IMR-90 (cell line): ENCODE data around the gene WFDC5. TPM values are rescaled to one million over a fixed set of nuclear protein-coding genes. Genes with fewer than 3 reads are reported as not detected.

Source experiments
- ATAC-seq: fragments of 200-7000 bp; cut with Tn5 transposase; 2 replicates; pipeline ENCODE4 v1.9.1; 2020; ENCODE audit warnings: low read depth, mild to moderate bottlenecking, moderate library complexity
- BruUV-seq: library from RNA; stranded (reverse); fragments of 400-500 nt; replicated peaks from 2 replicates; lab custom pipeline; 2021; lab: Mats Ljungman, UMichigan
- CTCF ChIA-PET: fragments of 300-600 bp; formaldehyde crosslinking; extraction: SDS; loops from one replicate; lab custom pipeline; 2021; ENCODE audit warnings: antibody characterized with exemption; lab: Yijun Ruan, JAX
- POLR2A ChIA-PET: fragments of 300-600 bp; sonication (Branson Sonifier 250); formaldehyde crosslinking; loops from one replicate; lab custom pipeline; 2022; ENCODE audit warnings: antibody characterized with exemption; ENCODE audit not compliant: unreplicated experiment; lab: Charles Lee
- DNase-seq: peaks from one replicate; pipeline ENCODE4 v3.0.0; 2013
- H2AFZ ChIP-seq: replicated peaks from 2 replicates; pipeline ENCODE3; 2013; ENCODE audit warnings: low read length, mild to moderate bottlenecking; ENCODE audit not compliant: poor library complexity
- H2AK5ac ChIP-seq: 2 replicates; pipeline ENCODE4 v1.6.1; 2013; ENCODE audit warnings: low read depth, low read length, inconsistent platforms
- H2AK9ac ChIP-seq: replicated peaks from 2 replicates; pipeline ENCODE3; 2013; ENCODE audit warnings: mild to moderate bottlenecking, low read depth, low read length, moderate library complexity; ENCODE audit not compliant: poor library complexity
- H2BK120ac ChIP-seq: 2 replicates; pipeline ENCODE4 v1.6.1; 2013; ENCODE audit warnings: low read depth, low read length, inconsistent platforms
- H2BK15ac ChIP-seq: 3 replicates; pipeline ENCODE4 v1.6.1; 2013; ENCODE audit warnings: low read depth, low read length, inconsistent platforms
- H2BK20ac ChIP-seq: 2 replicates; pipeline ENCODE4 v1.6.1; 2013; ENCODE audit warnings: low read depth, mild to moderate bottlenecking, inconsistent platforms, low read length, moderate library complexity
- H2BK5ac ChIP-seq: 2 replicates; pipeline ENCODE4 v1.6.1; 2013; ENCODE audit warnings: mild to moderate bottlenecking, low read depth, low read length, inconsistent platforms; ENCODE audit not compliant: poor library complexity, severe bottlenecking
- H3K14ac ChIP-seq: replicated peaks from 2 replicates; pipeline ENCODE4 v1.6.1; 2013; ENCODE audit warnings: low read depth, low read length, inconsistent platforms
- H3K18ac ChIP-seq: 2 replicates; pipeline ENCODE4 v1.6.1; 2013; ENCODE audit warnings: low read depth, low read length, control low read depth
- H3K23ac ChIP-seq: 2 replicates; pipeline ENCODE4 v1.6.1; 2013; ENCODE audit warnings: low read depth, low read length, inconsistent platforms
- H3K27ac ChIP-seq: 2 replicates; pipeline ENCODE4 v1.5.1; 2013; ENCODE audit warnings: mild to moderate bottlenecking, control low read depth, low read length; ENCODE audit not compliant: insufficient read depth
- H3K27me3 ChIP-seq: 2 replicates; pipeline ENCODE4 v1.6.1; 2013; ENCODE audit warnings: low read length; ENCODE audit not compliant: control insufficient read depth, insufficient read depth
- H3K36me3 ChIP-seq: 2 replicates; pipeline ENCODE4 v1.6.1; 2013; ENCODE audit warnings: low read length, mixed read lengths; ENCODE audit not compliant: control insufficient read depth, insufficient read depth
- H3K4ac ChIP-seq: 2 replicates; pipeline ENCODE4 v1.6.1; 2013; ENCODE audit warnings: low read depth, low read length, inconsistent platforms
- H3K4me1 ChIP-seq: 2 replicates; pipeline ENCODE4 v1.6.1; 2013; ENCODE audit warnings: low read length, mixed read lengths; ENCODE audit not compliant: control insufficient read depth, insufficient read depth
- H3K4me2 ChIP-seq: 2 replicates; pipeline ENCODE4 v1.6.1; 2013; ENCODE audit warnings: low read depth, mild to moderate bottlenecking, control low read depth, low read length, moderate library complexity
- H3K4me3 ChIP-seq: 2 replicates; pipeline ENCODE4 v1.5.1; 2013; ENCODE audit warnings: low read depth, mild to moderate bottlenecking, control low read depth, low read length, moderate library complexity; ENCODE audit not compliant: insufficient read depth
- H3K56ac ChIP-seq: 2 replicates; pipeline ENCODE4 v1.6.1; 2013; ENCODE audit warnings: low read length, inconsistent platforms; ENCODE audit not compliant: insufficient read depth; ENCODE audit errors: extremely low read depth
- H3K79me1 ChIP-seq, 2 experiments: 2 replicates each; pipeline ENCODE4 v1.6.1; 2013; ENCODE audit warnings: low read length in 2 of 2, inconsistent platforms in 1 of 2, low read depth in 1 of 2
- H3K9ac ChIP-seq: 2 replicates; pipeline ENCODE4 v1.6.1; 2013; ENCODE audit warnings: low read depth, low read length, control low read depth
- H3K9me1 ChIP-seq: 2 replicates; pipeline ENCODE4 v1.6.1; 2013; ENCODE audit warnings: low read length, inconsistent platforms; ENCODE audit not compliant: insufficient read depth
- H3K9me3 ChIP-seq: 2 replicates; pipeline ENCODE4 v1.6.1; 2013; ENCODE audit warnings: low read length; ENCODE audit not compliant: control insufficient read depth, insufficient read depth
- H4K20me1 ChIP-seq: 2 replicates; pipeline ENCODE4 v1.6.1; 2013; ENCODE audit warnings: low read length, inconsistent platforms; ENCODE audit not compliant: insufficient read depth
- H4K5ac ChIP-seq: 2 replicates; pipeline ENCODE4 v1.6.1; 2013; ENCODE audit warnings: mild to moderate bottlenecking, low read depth, low read length, control low read depth
- H4K8ac ChIP-seq, 2 experiments: 2 replicates each; pipeline ENCODE4 v1.6.1; 2013; ENCODE audit warnings: low read depth in 2 of 2, low read length in 2 of 2, control low read depth in 1 of 2, inconsistent platforms in 1 of 2
- H4K91ac ChIP-seq: 2 replicates; pipeline ENCODE4 v1.6.1; 2013; ENCODE audit warnings: low read depth, low read length, inconsistent platforms; ENCODE audit not compliant: insufficient read depth
- CEBPB ChIP-seq: IDR thresholded peaks from 2 replicates; pipeline ENCODE4 v1.6.1; 2012; ENCODE audit warnings: low read depth, low read length, improper control_type of control experiment
- FOS ChIP-seq: fragments of 150-350 bp; IDR thresholded peaks from 2 replicates; pipeline ENCODE4 v1.6.1; 2016; ENCODE audit warnings: low read depth, low read length
- MAZ ChIP-seq: IDR thresholded peaks from 2 replicates; pipeline ENCODE4 v1.6.1; 2012; ENCODE audit warnings: low read depth, mild to moderate bottlenecking, low read length, improper control_type of control experiment, moderate library complexity, borderline replicate concordance
- RFX5 ChIP-seq: IDR thresholded peaks from 2 replicates; pipeline ENCODE4 v1.8.0; 2012; ENCODE audit warnings: low read depth, mild to moderate bottlenecking, low read length, moderate library complexity
- WGBS, 2 experiments: methylation state at CpG; one replicate each; pipeline versions ENCODE4 v1.1.5 to v1.1.7; 2013; ENCODE audit warnings: missing lambda C conversion rate in 2 of 2; ENCODE audit not compliant: insufficient read length in 1 of 2; ENCODE audit errors: extremely low coverage in 2 of 2; 5-methylcytosine and 5-hydroxymethylcytosine counted together
- dilution Hi-C: fragments of 300-500 bp; cut with HindIII; formaldehyde crosslinking; loops from one replicate; pipeline ENCODE4 v1.14.3; 2018; ENCODE audit warnings: low sequenced_read_pairs; ENCODE audit not compliant: unreplicated experiment
- in situ Hi-C: fragments of 300-500 bp; cut with MboI; formaldehyde crosslinking; loops from 3 replicates; pipeline ENCODE4 v1.14.3; 2019; ENCODE audit warnings: low sequenced_read_pairs, inconsistent platforms, mixed read lengths
- intact Hi-C: fragments of 100-400 bp; cut with micrococcal nuclease; formaldehyde crosslinking; loops from 2 replicates; pipeline ENCODE4 v1.10.0; 2022
- polyA plus RNA-seq, 3 experiments: library from polyadenylated mRNA; depleted of rRNA; stranded (reverse); fragments of >200 nt; gene quantifications; 2 replicates each; pipeline ENCODE4 v1.2.3, GENCODE V29; 2012; ENCODE audit warnings: low replicate concordance in 1 of 3
- total RNA-seq: library from RNA; depleted of rRNA; stranded (reverse); fragments of >200 nt; gene quantifications from 2 replicates; pipeline ENCODE4 v1.2.3, GENCODE V29; 2012

The WFDC5 gene
- total and polyA plus RNA-seq, 2 of the 4 experiments (the other 2 are of a cell fraction) = not detected

DNA sequence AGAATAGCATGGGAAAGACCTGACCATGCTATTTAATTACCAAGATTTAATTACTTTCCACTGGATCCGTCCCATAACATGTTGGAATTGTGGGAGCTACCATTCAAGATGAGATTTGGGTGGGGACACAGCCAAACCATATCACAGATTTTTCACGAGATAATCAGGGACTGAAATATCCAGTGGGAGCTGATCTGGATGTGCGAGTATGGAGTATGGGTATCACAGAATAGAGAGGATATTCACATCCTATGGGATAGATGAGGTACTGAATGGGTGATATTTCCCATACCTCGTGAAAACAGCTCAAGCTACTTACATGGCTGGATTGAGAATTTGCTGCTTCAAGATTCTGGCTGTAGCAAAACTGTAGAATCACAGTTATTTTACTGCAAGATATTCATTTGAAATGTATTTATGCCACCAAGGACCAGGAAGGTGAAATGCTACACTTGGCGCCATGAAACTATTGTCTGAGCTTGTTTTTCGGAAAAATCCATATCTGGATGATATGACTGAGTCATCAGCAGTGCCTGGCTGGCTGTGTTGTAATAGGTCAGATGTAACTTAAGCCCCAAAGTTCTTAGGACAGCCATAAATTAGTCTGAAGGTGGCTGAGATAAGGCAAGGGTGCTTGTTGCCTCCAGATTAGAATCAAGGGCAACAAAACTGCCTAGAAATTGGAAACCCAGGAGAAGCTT is 43.9 kb downstream of the WFDC5 start:
- no peak overlapping the region; the same call in 2 of the 3 replicates for H2BK15ac ChIP-seq
- no peak overlapping the region for H2BK20ac ChIP-seq
- CTCF ChIA-PET = interaction anchor here (0.7 to 1.3 kb wide), 2 partner anchors 15 to 24 kb away, joined by 3 to 4 read pairs; no protein-coding TSS in a partner anchor
- in situ Hi-C loops (no loop called here), intact Hi-C loops (no loop called here), dilution Hi-C loops (no loop called here)
- peaks cover 18% of the 10 kb centered on the region; the same call in 1 of the 2 replicates for H3K4me1 ChIP-seq
- peak overlapping the region; percentile 12; the same call in 1 of the 2 replicates for H4K5ac ChIP-seq
- H4K20me1 ChIP-seq = no peaks in the 10 kb centered on the region
- peaks cover 9% of the 10 kb centered on the region for H3K9me1 ChIP-seq
- H3K18ac ChIP-seq = peak overlapping the region; percentile 42; the same call in 1 of the 2 replicates
- no peak overlapping the region for H3K14ac ChIP-seq
- H3K4me3 ChIP-seq = no peak overlapping the region
- H3K4me2 ChIP-seq = no peak overlapping the region
- no peak overlapping the region for H3K27ac ChIP-seq
- H3K23ac ChIP-seq = no peak overlapping the region
- H2AFZ ChIP-seq = no peak overlapping the region
- no TSS peak for BruUV-seq
- H3K56ac ChIP-seq = no peak overlapping the region
- H3K9me3 ChIP-seq = no peaks in the 10 kb centered on the region
- POLR2A ChIA-PET = no interaction called here
- no peak overlapping the region for H2AK9ac ChIP-seq
- H3K27me3 ChIP-seq = no peaks in the 10 kb centered on the region
- peaks cover 13 to 18% of the 10 kb centered on the region in 2 experiments; a peak in 3 of 4 replicates for H3K79me1 ChIP-seq
- DNase-seq = peak; percentile 26
- no peak overlapping the region for H3K4ac ChIP-seq
- no peak overlapping the region for H2AK5ac ChIP-seq
- H4K91ac ChIP-seq = no peak overlapping the region
- no peak for ATAC-seq
- no peak overlapping the region for H4K8ac ChIP-seq
- H2BK120ac ChIP-seq = no peak overlapping the region
- 100% methylated on average over 2 of the region's 6 CpGs; no CpG with 5 or more reads in 1 of the 2 experiments for whole genome bisulfite sequencing, 2 experiments
- TF ChIP-seq RFX5 (no peak), MAZ (no peak), CEBPB (peak; percentile 61), FOS (no peak)
- peaks cover 10% of the 10 kb centered on the region for H3K36me3 ChIP-seq
- peak overlapping the region; percentile 2 for H2BK5ac ChIP-seq
- H3K9ac ChIP-seq = no peak overlapping the region
